Measurements from ENCODE around the gene KIFAP3.

The KIFAP3 gene

GRCh38 chr1:169964206-169964605 is 110.3 kb downstream of the KIFAP3 start:
- no peak overlapping the region for H3K27ac ChIP-seq
- no peak for TF ChIP-seq CTCF (conservative IDR thresholded peaks at IDR 0.05)
- TF ChIP-seq ZFX (IDR thresholded peaks at IDR 0.05) = no peak

GRCh38 chr1:169959686-169960085 is 114.8 kb downstream of the KIFAP3 start:
- TF ChIP-seq ZFX (IDR thresholded peaks at IDR 0.05) (no peak), CTCF (conservative IDR thresholded peaks at IDR 0.05) (no peak)
- H3K27ac ChIP-seq = no peak overlapping the region

- TF ChIP-seq CTCF (conservative IDR thresholded peaks at IDR 0.05) = no peak
- TF ChIP-seq ZFX (IDR thresholded peaks at IDR 0.05) = no peak
- H3K27ac ChIP-seq = no peak overlapping the region
Measured at GRCh38 chr1:169958987-169959386, 115.5 kb downstream of the KIFAP3 start.

GRCh38 chr1:169957884-169958283 is 116.6 kb downstream of the KIFAP3 start:
- no peak overlapping the region for H3K27ac ChIP-seq
- TF ChIP-seq ZFX (IDR thresholded peaks at IDR 0.05) (no peak), CTCF (conservative IDR thresholded peaks at IDR 0.05) (no peak)

DNA sequence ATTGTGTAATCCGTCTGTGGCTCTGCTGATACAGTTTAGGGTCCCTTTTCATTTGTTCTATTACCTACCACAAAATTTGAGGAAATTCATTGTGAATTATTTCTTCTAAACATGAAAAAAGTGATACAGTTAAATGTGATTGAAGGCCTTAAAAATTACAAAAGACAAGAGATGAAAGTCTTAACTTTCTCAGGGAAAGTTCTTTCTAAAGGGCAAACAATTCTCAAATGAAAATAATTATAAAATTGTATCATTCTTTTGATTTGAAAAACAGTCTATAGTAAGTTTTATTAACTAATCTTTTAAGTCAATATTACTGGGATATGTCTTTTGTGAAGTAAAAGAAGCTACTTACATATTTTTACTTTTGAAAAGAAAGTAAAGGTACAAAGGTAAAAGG is 123.4 kb downstream of the KIFAP3 start:
- H3K27ac ChIP-seq = no peak overlapping the region
- no peak for TF ChIP-seq ZFX (IDR thresholded peaks at IDR 0.05)
- no peak for TF ChIP-seq CTCF (conservative IDR thresholded peaks at IDR 0.05)

DNA sequence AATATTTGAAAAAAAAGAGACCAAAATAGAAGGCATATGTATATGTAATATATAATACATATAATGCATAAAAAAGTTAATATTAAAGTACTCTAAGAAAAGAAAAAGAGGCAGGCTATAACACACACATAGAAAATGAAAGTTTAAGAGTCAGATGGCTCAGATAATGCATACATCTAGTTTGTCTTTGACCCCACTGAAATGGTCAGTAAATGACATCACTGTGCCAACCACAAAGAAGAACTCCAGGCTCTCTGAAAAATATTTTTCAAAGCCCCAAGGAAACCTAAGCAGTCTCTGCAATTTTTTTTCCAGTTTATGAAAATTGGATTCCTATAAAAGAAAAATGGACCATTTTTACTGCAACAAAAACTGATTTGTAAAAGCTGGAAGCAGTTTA is 125.4 kb downstream of the KIFAP3 start:
- no peak overlapping the region for H3K27ac ChIP-seq
- TF ChIP-seq ZFX (IDR thresholded peaks at IDR 0.05) (no peak), CTCF (conservative IDR thresholded peaks at IDR 0.05) (no peak)

- TF ChIP-seq CTCF (conservative IDR thresholded peaks at IDR 0.05) = no peak
- TF ChIP-seq ZFX (IDR thresholded peaks at IDR 0.05) = no peak
- no peak overlapping the region for H3K27ac ChIP-seq
Measured at GRCh38 chr1:169946206-169946605, 128.3 kb downstream of the KIFAP3 start.

Data from C4-2B (cell line).